Measurements from ENCODE around the gene LMNA. TPM values are rescaled to one million over a fixed set of nuclear protein-coding genes. Genes with fewer than 3 reads are reported as not detected.
A peak's percentile ranks its signal among the peaks of the same experiment; 100 is the strongest.
"Not testable (repeated sequence)": the region's sequence is repeated elsewhere in the genome, so short reads cannot be mapped to it uniquely, and the experiment has no call there.

Gene LMNA
- total RNA-seq, 1 donor from 2014 or later = 236 TPM

- peak overlapping the region; percentile 100 for H3K4me3 ChIP-seq
- TF ChIP-seq CTCF (IDR thresholded peaks at IDR 0.05; ENCODE audit: borderline replicate concordance) = no peak
- H3K27ac ChIP-seq (replicated peaks) = peak overlapping the region; percentile 97
- H3K9me3 ChIP-seq (replicated peaks) = no peaks in the 10 kb centered on the region
- H3K36me3 ChIP-seq = no peaks in the 10 kb centered on the region
- H3K27me3 ChIP-seq (ENCODE audit: low read depth) = no peaks in the 10 kb centered on the region
- DNase-seq = peak; percentile 59
- intact Hi-C loops (cut with micrococcal nuclease) = no loop called here
- H3K4me1 ChIP-seq = peaks cover 69% of the 10 kb centered on the region
These were observed 505 bp downstream of the LMNA start for GRCh38 chr1:156114919-156115513.

GRCh38 chr1:156115514-156116374, 1.2 kb downstream of the LMNA start:
- intact Hi-C loops (cut with micrococcal nuclease) = no loop called here
- Histone ChIP-seq H3K9me3 (replicated peaks) (no peaks in the 10 kb centered on the region), H3K27ac (replicated peaks) (peak overlapping the region; percentile 97), H3K4me3 (peak overlapping the region; percentile 100), H3K27me3 (ENCODE audit: low read depth) (no peaks in the 10 kb centered on the region), H3K36me3 (no peaks in the 10 kb centered on the region), H3K4me1 (peaks cover 76% of the 10 kb centered on the region)
- peak; percentile 64 for DNase-seq
- TF ChIP-seq CTCF (IDR thresholded peaks at IDR 0.05; ENCODE audit: borderline replicate concordance) = no peak

GRCh38 chr1:156116731-156117130, 2.2 kb downstream of the LMNA start:
- H3K27me3 ChIP-seq (ENCODE audit: low read depth); H3K9me3 ChIP-seq (replicated peaks); intact Hi-C loops (cut with micrococcal nuclease); DNase-seq; H3K36me3 ChIP-seq: not testable (repeated sequence)
- Histone ChIP-seq H3K4me3 (peak overlapping the region; percentile 100), H3K4me1 (peaks cover 86% of the 10 kb centered on the region), H3K27ac (replicated peaks) (peak overlapping the region; percentile 97)

- DNase-seq = no peak
- no peaks in the 10 kb centered on the region for H3K27me3 ChIP-seq (ENCODE audit: low read depth)
- peak overlapping the region; percentile 100 for H3K4me3 ChIP-seq
- intact Hi-C loops (cut with micrococcal nuclease) = no loop called here
- TF ChIP-seq CTCF (IDR thresholded peaks at IDR 0.05; ENCODE audit: borderline replicate concordance) = no peak
- peaks cover 95% of the 10 kb centered on the region for H3K4me1 ChIP-seq
- H3K9me3 ChIP-seq (replicated peaks) = no peaks in the 10 kb centered on the region
- H3K27ac ChIP-seq (replicated peaks) = peak overlapping the region; percentile 97
- no peaks in the 10 kb centered on the region for H3K36me3 ChIP-seq
These were observed 3.1 kb downstream of the LMNA start for GRCh38 chr1:156117414-156118176.

- TF ChIP-seq CTCF (IDR thresholded peaks at IDR 0.05; ENCODE audit: borderline replicate concordance) = no peak
- Histone ChIP-seq H3K9me3 (replicated peaks) (no peaks in the 10 kb centered on the region), H3K27me3 (ENCODE audit: low read depth) (no peaks in the 10 kb centered on the region), H3K4me3 (peak overlapping the region; percentile 100), H3K27ac (replicated peaks) (peak overlapping the region; percentile 97), H3K4me1 (peaks cover 100% of the 10 kb centered on the region), H3K36me3 (no peaks in the 10 kb centered on the region)
- intact Hi-C loops (cut with micrococcal nuclease) = no loop called here
- DNase-seq = peak; percentile 75
These were observed 3.8 kb downstream of the LMNA start for GRCh38 chr1:156118177-156118868.
